Cardiac fibroblast (primary cell): ENCODE measurements around the gene PCCA.

Source experiments
- DNase-seq, 2 donors: peaks; one replicate each; pipeline versions ENCODE4 v3.0.0 to v3.0.0-alpha.2; 2010; ENCODE audit warnings: low read depth in 2 of 2
- H3K4me3 ChIP-seq, 2 donors: replicated peaks in 1 of 2; 1 replicate in 1 of 2; 2 replicates in 1 of 2; pipeline ENCODE4 v1.5.1; 2011; ENCODE audit warnings: low read depth in 2 of 2, low read length in 2 of 2, mild to moderate bottlenecking in 2 of 2, moderate library complexity in 1 of 2
- TF ChIP-seq, protein P1 (sequence below): IDR thresholded peaks from one replicate; pipeline ENCODE4 v1.5.1; 2011; ENCODE audit warnings: low read depth, mild to moderate bottlenecking, low read length, inconsistent platforms

PCCA gene

DNA sequence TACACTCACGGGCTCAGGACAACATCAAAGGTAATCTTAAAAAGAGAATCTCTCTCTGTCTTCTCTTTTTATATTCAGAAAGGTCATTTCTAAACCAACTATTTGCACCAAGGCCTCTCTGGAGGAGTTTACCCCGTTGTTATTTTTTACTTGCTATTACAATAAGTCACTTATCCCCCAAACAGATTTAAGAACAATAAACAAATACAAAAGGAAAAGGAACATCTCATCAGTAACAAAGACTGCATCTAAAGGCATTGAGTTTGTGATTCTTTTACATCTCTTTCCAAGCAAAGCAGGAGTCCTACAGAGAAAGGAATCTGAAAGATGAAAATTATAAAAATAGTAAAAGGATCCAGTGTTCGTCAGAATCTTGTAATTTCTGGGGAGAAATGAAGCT is 424.3 kb downstream of the PCCA start:
- DNase-seq: no peak
- TF ChIP-seq, protein P1, sequence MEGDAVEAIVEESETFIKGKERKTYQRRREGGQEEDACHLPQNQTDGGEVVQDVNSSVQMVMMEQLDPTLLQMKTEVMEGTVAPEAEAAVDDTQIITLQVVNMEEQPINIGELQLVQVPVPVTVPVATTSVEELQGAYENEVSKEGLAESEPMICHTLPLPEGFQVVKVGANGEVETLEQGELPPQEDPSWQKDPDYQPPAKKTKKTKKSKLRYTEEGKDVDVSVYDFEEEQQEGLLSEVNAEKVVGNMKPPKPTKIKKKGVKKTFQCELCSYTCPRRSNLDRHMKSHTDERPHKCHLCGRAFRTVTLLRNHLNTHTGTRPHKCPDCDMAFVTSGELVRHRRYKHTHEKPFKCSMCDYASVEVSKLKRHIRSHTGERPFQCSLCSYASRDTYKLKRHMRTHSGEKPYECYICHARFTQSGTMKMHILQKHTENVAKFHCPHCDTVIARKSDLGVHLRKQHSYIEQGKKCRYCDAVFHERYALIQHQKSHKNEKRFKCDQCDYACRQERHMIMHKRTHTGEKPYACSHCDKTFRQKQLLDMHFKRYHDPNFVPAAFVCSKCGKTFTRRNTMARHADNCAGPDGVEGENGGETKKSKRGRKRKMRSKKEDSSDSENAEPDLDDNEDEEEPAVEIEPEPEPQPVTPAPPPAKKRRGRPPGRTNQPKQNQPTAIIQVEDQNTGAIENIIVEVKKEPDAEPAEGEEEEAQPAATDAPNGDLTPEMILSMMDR: no peak
- H3K4me3 ChIP-seq: no peak overlapping the region

DNA sequence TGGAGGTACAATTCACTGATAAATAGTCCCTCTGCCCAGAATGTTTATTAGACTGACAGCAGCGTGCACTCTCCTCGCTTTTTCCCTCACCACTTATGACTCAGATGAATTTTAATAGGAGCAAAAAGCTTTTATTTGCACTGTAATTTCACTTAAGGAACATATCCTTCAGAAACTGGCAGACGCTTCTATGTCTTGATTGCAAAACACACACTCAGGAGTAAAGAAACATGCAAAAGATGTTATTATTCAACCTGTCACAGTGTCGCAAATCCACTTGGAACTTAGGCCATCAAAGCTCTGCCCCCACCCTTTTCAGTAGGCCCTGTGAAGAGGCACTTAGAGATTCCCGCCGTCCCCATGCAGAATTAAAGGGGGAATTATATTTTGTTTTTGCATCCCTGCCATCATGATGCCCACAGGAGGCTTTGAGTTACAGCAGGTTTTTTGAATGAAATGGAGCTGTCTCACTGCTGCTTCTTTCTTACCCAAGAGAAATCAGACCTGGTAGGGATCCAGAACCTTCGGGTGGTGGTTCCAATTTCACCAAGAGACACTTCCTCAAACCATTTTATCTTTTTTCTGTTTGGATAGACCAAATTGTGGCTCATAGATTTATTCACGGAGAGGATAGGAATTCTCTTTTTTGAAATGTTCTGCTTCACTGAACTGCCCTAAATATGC is 425.2 kb downstream of the PCCA start:
- H3K4me3 ChIP-seq: no peak overlapping the region
- peak; percentile 5 to 38 for DNase-seq
- TF ChIP-seq, protein P1: no peak

DNA sequence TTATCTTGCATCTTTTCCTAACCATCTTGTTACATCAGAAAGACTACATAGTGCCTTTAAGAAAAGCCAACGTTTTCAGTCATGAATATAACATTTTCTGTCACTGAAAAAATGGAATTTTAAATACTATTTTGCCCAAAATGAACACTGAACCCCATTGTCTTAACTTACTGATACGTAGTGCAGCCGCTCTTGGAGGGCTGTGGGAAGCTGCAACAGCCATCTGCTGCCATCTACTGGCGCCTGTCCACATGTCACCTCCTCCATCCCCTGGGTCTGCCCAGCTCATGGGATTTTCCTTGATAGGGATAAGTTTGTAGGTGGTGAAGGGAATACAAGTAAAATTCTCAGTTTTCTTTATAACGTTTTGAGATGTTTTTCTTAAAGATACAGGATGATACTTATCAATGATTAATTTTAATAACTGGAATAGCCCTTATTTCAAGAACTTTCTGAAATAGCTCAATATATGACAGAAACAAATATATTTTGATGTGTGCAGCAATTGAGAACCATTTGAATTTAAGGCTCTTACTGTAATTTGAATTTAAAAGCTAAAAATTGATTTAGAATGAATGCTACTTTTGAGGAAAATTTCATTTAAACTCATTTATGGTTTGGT is 426.0 kb downstream of the PCCA start:
- peak; percentile 81 to 82 for DNase-seq
- H3K4me3 ChIP-seq: no peak overlapping the region
- TF ChIP-seq, protein P1: peak; percentile 97

DNA sequence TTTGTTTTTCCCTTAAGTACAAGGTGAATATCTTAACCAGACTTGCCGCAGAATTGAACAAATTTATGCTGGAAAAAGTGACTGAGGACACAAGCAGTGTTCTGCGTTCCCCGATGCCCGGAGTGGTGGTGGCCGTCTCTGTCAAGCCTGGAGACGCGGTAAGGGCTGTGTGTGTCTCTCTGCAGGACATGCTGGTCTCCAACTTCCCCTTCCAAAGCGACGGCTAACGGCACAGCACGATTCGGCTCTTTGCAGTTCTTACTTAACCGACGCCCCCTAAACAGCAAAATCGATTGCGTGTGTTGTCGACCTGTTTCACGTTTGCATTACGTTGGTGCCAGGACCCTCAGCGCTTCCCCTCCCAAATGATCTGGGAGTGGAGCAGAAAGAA is 426.5 kb downstream of the PCCA start:
- H3K4me3 ChIP-seq: no peak overlapping the region
- DNase-seq: no peak
- TF ChIP-seq, protein P1: no peak

DNA sequence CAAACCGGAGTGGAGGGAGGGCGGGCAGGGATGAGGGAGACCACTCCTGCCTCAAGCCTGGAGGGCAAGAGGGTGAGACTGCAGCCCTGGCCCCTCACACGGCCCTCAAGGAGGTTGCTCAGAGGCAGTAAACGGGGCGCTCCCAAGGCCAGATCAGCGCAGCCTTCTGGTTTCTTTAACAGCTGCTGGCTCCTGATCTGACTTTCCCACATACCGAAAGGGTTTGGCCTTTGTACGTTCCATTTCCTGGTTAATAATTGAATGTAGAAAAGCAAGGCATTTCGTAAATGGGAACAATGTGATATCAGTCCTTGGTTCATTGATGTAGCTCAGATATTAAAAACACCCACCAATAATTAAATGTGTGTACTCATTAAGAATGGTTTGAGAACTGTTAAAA is 428.2 kb downstream of the PCCA start:
- no peak for DNase-seq
- TF ChIP-seq, protein P1: no peak
- no peak overlapping the region for H3K4me3 ChIP-seq

DNA sequence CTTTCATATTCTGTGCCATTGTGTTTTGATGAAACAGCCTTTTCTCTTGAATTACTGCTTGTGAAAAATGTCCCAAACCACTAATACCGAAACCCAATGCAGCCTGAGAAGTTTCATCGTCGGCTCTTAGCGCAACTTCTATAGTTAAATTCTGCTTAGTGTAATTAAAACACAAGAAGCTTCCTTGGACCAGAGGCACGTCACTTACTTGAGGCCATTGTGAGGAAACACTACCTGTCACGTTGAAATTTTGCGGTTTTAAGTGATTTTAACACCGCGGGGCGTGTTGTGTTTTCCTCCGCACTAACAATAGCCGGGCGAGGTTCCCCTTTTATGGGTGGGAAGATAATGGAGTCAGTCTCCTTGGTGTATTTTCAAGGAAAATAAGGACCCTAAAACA is 428.8 kb downstream of the PCCA start:
- DNase-seq: no peak
- no peak overlapping the region for H3K4me3 ChIP-seq
- TF ChIP-seq, protein P1: no peak
